ENCODE measurements around the gene ITGB4. TPM values are rescaled to one million over a fixed set of nuclear protein-coding genes. Genes with fewer than 3 reads are reported as not detected.
A peak's percentile ranks its signal among the peaks of the same experiment; 100 is the strongest.

The ITGB4 gene
- total RNA-seq, 2 donors from 2014 or later: 252 to 318 TPM

DNA sequence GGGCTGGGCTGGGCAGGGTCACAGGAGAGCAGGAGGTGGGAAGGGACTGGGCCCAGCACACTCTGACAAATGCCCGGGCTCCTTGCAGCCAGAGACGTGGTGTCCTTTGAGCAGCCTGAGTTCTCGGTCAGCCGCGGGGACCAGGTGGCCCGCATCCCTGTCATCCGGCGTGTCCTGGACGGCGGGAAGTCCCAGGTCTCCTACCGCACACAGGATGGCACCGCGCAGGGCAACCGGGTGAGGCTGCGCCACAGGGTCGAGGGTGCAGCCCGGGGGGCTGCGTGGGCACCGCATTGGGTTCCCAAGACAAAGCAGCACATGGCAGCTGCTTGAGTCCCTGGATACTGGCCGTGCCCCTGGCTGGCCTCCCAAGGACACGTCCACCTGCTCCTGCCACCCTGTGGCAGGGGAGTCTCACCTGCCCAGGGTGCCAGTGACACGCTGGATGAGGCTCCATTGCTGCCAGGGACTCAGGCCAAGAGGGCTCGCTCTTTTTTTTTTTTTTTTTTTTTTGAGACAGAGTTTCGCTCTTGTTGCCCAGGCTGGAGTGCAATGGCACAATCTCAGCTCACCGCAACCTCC lies 22.5 kb downstream of the ITGB4 start:
- intact Hi-C loops (cut with DNase I, micrococcal nuclease): no loop called here
- ATAC-seq (no peak), DNase-seq (no peak)

- no peak for ATAC-seq
- intact Hi-C loops (cut with DNase I, micrococcal nuclease): no loop called here
- no peak for DNase-seq
Observed at GRCh38 chr17:75748706-75749105, 27.4 kb downstream of the ITGB4 start.

- intact Hi-C loops (cut with DNase I, micrococcal nuclease): loop anchor here in 1 of 2 donors (10.0 kb wide), 1 partner anchor 75 kb away; no protein-coding TSS in a partner anchor
- peak; percentile 62 to 92 for DNase-seq
- ATAC-seq: peak; percentile 61
Observed at GRCh38 chr17:75749545-75750389, 28.5 kb downstream of the ITGB4 start.

GRCh38 chr17:75750661-75751423 lies 29.6 kb downstream of the ITGB4 start:
- ATAC-seq (no peak), DNase-seq (no peak)
- intact Hi-C loops (cut with DNase I, micrococcal nuclease): loop anchor here in 1 of 2 donors (10.0 kb wide), 1 partner anchor 76 kb away; no protein-coding TSS in a partner anchor

DNA sequence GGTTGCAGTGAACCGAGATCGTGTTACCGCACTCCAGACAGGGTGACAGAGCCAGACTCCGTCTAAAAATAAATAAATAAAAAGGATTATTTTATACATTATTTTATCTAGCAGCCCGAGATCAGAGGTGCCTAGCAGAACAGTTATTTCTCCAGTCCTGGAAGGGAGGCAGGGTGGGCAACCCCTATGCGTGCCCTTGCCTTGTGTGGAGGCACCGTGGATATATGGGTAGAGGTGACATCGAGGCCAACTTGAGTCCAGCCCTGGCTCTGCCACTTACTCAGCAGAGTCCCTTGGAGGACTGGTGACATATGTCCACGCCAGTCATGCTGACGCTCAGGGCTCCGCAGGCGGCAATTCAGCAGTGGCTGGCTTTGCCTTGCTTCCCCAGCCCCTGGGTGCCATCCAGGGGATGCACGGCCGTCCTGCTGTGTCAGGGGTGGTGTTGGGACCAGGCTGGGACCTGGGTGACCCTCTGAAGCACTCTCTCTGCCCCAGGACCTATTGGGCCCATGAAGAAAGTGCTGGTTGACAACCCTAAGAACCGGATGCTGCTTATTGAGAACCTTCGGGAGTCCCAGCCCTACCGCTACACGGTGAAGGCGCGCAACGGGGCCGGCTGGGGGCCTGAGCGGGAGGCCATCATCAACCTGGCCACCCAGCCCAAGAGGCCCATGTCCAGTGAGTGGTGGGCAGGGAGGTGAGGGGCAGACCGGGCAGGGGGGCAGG lies 30.6 kb downstream of the ITGB4 start:
- no peak for ATAC-seq
- no peak for DNase-seq
- intact Hi-C loops (cut with DNase I, micrococcal nuclease): loop anchor here in 1 of 2 donors (10.0 kb wide), 1 partner anchor 77 kb away; no protein-coding TSS in a partner anchor

GRCh38 chr17:75752405-75752709 lies 31.1 kb downstream of the ITGB4 start:
- no peak for DNase-seq
- ATAC-seq: no peak
- intact Hi-C loops (cut with DNase I, micrococcal nuclease): loop anchor here in 1 of 2 donors (10.0 kb wide), 1 partner anchor 78 kb away; no protein-coding TSS in a partner anchor

- intact Hi-C loops (cut with DNase I, micrococcal nuclease): loop anchor here in 1 of 2 donors (10.0 kb wide), 1 partner anchor 78 kb away; no protein-coding TSS in a partner anchor
- no peak for ATAC-seq
- no peak for DNase-seq
Observed at GRCh38 chr17:75752802-75753513, 31.7 kb downstream of the ITGB4 start.

GRCh38 chr17:75753514-75754377 lies 32.5 kb downstream of the ITGB4 start:
- ATAC-seq (no peak), DNase-seq (peak in 1 of 2 donors; percentile 70)
- intact Hi-C loops (cut with DNase I, micrococcal nuclease): loop anchor here in 1 of 2 donors (10.0 kb wide), 1 partner anchor 79 kb away; no protein-coding TSS in a partner anchor

DNA sequence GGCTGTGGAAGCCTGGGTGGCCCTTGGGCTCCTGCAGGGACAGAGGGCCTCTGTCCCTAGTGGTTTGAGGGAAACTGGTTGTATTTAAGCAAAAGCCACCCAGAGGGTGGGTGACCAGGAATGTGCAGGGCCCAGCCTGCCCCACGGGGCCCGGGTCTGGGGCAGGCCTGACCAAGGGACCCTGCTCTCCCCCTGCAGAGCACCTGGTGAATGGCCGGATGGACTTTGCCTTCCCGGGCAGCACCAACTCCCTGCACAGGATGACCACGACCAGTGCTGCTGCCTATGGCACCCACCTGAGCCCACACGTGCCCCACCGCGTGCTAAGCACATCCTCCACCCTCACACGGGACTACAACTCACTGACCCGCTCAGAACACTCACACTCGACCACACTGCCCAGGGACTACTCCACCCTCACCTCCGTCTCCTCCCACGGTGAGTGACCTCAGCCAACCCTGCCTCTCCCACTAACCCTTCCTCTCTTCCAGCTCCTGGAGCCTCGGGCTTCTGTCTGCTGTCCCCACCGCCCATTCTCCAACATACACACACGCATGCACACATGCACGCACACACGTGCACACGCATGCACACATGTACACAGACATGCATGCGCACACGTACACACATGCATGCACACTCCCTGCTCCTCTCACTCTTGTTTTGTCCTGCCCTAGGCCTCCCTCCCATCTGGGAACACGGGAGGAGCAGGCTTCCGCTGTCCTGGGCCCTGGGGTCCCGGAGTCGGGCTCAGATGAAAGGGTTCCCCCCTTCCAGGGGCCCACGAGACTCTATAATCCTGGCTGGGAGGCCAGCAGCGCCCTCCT lies 33.3 kb downstream of the ITGB4 start:
- no peak for DNase-seq
- intact Hi-C loops (cut with DNase I, micrococcal nuclease): loop anchor here in 1 of 2 donors (10.0 kb wide), 1 partner anchor 80 kb away; no protein-coding TSS in a partner anchor
- ATAC-seq: no peak

DNA sequence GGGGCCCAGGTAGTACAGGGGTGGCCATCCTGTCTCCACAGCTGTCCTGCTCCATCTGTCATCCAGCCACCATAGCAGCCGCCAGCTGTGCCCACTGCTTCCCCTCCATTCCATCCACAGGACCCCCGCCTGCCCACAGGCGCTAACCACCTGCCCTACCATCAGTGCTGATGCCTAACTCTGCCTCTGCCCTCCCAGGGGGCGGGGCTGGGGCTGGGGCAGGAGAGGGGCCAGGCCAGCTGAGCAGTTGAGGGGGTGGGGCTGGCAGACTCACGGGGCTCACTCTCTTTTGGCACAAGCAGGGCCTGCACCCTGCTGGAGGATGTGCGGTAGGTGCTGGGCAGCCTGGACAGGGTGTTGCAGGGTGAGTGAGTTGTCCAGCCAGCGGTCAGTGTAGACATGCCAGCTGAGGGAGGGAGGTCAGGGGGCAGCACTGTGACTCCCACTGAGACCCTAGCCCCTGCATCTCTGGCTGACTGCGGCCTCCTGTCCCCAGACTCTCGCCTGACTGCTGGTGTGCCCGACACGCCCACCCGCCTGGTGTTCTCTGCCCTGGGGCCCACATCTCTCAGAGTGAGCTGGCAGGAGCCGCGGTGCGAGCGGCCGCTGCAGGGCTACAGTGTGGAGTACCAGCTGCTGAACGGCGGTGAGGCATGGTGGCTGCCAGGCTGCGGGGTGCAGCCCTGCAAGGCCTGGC lies 34.1 kb downstream of the ITGB4 start:
- DNase-seq (peak in 1 of 2 donors; percentile 24), ATAC-seq (no peak)
- intact Hi-C loops (cut with DNase I, micrococcal nuclease): loop anchor here in 1 of 2 donors (10.0 kb wide), 1 partner anchor 81 kb away; no protein-coding TSS in a partner anchor

GRCh38 chr17:75755990-75756389 lies 34.7 kb downstream of the ITGB4 start:
- no peak for ATAC-seq
- intact Hi-C loops (cut with DNase I, micrococcal nuclease): loop anchor here in 1 of 2 donors (10.0 kb wide), 1 partner anchor 81 kb away; no protein-coding TSS in a partner anchor

DNA sequence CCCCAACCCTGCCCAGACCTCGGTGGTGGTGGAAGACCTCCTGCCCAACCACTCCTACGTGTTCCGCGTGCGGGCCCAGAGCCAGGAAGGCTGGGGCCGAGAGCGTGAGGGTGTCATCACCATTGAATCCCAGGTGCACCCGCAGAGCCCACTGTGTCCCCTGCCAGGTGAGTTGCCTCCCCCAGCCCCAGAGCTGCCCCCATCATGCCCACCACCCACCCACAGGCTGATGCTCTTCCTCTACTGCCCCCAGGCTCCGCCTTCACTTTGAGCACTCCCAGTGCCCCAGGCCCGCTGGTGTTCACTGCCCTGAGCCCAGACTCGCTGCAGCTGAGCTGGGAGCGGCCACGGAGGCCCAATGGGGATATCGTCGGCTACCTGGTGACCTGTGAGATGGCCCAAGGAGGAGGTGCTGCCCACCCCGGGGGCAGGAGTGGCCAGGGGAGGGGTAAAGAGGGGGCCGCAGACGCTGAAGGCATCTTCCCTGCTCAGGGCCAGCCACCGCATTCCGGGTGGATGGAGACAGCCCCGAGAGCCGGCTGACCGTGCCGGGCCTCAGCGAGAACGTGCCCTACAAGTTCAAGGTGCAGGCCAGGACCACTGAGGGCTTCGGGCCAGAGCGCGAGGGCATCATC lies 35.3 kb downstream of the ITGB4 start:
- no peak for DNase-seq
- ATAC-seq: no peak
- intact Hi-C loops (cut with DNase I, micrococcal nuclease): loop anchor here in 1 of 2 donors (10.0 kb wide), 1 partner anchor 82 kb away; no protein-coding TSS in a partner anchor

More at GRCh38 chr17:75755990-75756389, 34.7 kb downstream of the ITGB4 start:
- no peak for DNase-seq

DNA sequence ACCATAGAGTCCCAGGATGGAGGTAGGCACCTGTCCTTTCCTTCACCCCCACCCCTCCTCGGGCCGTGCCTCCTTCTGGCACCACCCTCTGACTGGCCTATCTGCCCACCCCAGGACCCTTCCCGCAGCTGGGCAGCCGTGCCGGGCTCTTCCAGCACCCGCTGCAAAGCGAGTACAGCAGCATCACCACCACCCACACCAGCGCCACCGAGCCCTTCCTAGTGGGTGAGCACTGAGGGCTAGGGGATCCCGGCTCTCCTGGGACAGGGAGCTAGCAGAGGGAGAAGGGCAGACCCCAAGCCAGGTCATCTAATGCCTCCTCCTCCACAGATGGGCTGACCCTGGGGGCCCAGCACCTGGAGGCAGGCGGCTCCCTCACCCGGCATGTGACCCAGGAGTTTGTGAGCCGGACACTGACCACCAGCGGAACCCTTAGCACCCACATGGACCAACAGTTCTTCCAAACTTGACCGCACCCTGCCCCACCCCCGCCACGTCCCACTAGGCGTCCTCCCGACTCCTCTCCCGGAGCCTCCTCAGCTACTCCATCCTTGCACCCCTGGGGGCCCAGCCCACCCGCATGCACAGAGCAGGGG lies 35.9 kb downstream of the ITGB4 start:
- DNase-seq (no peak), ATAC-seq (no peak)
- intact Hi-C loops (cut with DNase I, micrococcal nuclease): loop anchor here in 1 of 2 donors (10.0 kb wide), 1 partner anchor 82 kb away; no protein-coding TSS in a partner anchor

GRCh38 chr17:75758131-75758905 lies 37.1 kb downstream of the ITGB4 start:
- peak; percentile 19 for ATAC-seq
- DNase-seq: no peak
- intact Hi-C loops (cut with DNase I, micrococcal nuclease): loop anchor here in 1 of 2 donors (10.0 kb wide), 1 partner anchor 84 kb away; no protein-coding TSS in a partner anchor
